GM18951 (cell line): ENCODE data around the gene OSCAR.
A peak's percentile ranks its signal among the peaks of the same experiment; 100 is the strongest.
"Not testable (repeated sequence)": the region's sequence is repeated elsewhere in the genome, so short reads cannot be mapped to it uniquely, and the experiment has no call there.

Source experiments
- POLR2A ChIP-seq: IDR thresholded peaks from 4 replicates; pipeline ENCODE4 v1.6.1; 2011; ENCODE audit warnings: mild to moderate bottlenecking; ENCODE audit not compliant: insufficient read length, insufficient read depth; ENCODE audit errors: extremely low read depth
- in situ Hi-C: fragments of 300-500 bp; cut with MboI; formaldehyde crosslinking; loops from one replicate; pipeline ENCODE4 v1.12.0; 2022; ENCODE audit warnings: low sequenced_read_pairs, mixed read lengths, inconsistent platforms; ENCODE audit not compliant: unreplicated experiment

OSCAR gene

DNA sequence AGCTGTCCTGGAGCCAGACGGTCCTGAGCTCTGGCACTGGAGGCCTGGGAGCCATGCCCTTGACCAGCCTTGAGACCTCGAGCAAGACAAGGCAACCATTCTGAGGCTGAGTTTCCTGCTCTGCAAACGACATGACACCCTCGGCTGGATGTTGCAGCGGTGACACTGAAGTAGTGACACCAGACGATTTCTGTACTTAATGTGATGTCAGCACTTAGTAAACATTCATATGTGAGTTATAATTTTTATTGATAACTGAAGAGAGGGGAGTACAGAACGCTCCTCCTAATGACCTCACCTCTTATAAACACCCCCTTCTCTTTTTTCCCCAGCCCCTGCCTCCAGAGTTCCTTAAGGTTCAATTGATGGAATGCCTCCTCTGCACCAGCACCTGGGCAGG is 7.9 kb upstream of the OSCAR start:
- in situ Hi-C loops, result no loop called here
- no peak for TF ChIP-seq POLR2A

DNA sequence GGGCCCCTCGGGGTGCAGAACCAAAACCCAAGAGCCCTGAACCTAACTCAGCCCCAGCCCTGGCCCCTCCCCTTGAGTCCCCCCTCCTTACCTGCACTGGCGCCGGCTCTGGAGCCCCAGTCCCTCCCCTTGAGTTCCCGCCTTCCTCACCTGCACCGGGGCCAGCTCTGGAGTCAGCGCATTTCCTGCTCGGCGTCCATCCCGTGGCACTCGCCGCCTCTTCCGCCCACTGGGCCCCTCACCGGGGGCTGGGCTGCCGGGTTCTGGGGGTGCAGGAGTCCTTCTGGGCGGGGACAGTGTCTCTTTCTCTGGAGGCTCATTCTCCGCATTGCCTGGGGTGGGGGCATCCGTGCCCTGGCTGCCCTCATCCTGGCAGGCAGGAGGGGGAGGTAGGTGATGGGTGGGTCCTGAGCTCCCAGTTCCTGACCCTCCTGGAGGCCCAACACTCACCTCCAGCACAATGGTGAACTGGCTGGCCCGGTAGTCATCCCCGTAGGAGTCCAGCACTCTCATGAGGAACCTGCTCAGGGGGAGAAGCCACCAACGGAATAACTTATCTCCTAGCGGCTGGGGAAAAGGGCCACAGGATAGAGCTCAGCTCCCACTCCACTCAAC is 7.4 kb upstream of the OSCAR start:
- no peak for TF ChIP-seq POLR2A
- in situ Hi-C loops, result no loop called here

DNA sequence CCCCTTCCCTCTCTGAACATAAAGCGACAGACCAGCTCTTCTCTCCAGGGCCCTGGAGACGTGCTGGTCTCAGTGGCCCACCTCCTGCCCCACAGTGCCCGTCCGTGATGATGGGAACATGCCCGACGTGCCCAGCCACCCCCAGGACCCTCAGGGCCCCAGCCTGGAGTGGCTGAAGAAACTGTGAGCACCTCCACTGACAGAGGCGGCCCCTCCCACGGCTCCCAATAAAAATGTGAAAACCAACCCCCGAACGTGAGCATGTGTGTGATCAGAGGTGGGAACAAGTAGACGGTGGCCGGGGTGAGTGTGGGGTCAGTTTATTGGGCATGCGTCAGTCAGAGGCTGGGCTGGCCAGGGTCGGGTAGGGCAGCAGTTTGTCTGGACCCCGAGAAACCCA is 6.1 kb upstream of the OSCAR start:
- in situ Hi-C loops, result no loop called here
- TF ChIP-seq POLR2A, result no peak

DNA sequence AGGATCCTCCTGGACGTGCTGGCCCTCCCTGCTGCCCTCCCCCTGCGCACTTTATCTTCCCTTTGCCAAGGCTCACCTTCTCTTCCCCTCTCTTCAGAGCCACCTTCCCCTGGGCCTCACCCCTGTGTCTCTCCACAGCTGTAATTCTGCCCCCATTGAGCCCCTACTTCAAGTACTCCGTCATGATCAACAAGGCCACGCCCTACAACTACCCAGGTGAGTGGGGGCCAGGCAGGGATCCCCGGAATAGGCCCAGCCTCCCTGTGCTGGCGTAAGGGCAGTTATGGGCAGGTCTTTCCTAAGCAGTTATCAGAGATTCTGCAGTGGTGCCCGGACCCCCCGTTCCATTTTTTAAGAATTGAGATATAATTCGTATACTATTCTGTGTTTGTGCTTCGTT is 5.2 kb upstream of the OSCAR start:
- in situ Hi-C loops, result no loop called here
- TF ChIP-seq POLR2A, result no peak

DNA sequence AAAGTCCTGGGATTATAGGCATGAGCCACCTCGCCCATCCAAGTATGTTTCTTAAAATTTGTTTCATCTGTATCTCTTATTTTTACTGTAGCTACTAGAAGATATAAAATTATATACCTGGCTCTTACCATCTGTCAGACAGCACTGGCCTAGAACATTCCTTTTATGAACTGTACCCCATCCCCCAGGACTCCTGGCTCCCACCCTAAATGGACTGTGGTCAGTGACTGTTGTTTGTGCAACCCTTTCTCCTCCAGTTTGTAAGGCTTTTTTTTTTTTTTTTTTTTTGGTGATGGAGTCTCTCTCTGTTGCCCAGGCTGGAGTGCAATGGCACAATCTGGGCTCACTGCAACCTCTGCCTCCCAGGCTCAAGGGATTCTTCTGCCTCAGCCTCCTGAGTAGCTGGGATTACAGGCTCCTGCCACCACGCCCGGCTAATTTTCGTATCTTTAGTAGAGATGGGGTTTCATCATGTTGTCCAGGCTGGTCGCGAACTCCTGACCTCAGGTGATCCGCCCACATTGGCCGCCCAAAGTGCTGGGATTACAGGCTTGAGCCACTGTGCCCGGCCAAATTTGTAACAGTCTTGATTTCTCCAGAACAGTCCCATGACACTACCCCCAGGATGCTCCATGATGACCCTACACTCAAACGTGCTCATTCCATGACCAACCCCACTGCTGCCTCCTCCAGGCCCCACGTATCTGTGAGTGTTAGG is 4.6 kb upstream of the OSCAR start:
- in situ Hi-C loops, result no loop called here
- TF ChIP-seq POLR2A, result no peak

DNA sequence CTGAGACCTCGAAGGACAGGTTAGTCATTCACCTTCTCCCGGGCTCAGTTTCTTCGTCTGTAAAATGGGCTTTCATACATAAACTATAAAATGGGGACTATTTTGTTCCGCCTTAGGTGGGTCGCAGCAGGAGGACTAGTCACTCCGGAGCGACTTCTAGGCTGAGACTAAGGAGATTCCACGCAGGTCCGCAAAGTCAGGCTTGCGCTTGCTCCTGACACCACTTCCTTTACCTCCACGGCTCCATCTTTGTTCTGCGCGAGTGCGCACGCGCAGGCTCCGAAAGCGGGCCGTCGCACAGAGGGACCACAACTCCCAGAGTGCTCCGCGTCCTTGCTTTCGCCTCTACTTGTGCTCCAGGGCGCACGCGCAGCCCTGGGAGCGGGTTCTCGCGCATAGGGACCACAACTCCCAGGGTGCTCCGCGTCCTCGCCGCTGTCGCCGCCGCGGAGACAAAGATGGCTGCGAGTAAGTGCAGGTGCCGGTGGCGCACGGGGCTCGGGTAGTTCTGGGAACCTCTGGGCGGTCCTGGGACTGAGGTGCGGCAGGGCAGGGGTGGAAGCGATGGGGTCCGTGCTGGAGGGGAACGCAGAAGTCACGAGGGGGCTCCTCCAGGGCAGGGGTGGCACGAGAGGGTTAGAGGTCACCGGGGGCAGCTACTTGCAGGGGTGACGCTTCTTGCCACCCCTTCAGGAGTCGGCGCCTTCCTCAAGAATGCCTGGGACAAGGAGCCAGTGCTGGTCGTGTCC is 2.0 kb upstream of the OSCAR start, which contains the start of gene NDUFA3:
Gene NDUFA3, plus strand, starts transcription at position 435 of the 749 bp plus-strand sequence. Its CDS starts 24 bp downstream, at position 459.
- TF ChIP-seq POLR2A, result peak; percentile 91
- in situ Hi-C loops, result no loop called here

DNA sequence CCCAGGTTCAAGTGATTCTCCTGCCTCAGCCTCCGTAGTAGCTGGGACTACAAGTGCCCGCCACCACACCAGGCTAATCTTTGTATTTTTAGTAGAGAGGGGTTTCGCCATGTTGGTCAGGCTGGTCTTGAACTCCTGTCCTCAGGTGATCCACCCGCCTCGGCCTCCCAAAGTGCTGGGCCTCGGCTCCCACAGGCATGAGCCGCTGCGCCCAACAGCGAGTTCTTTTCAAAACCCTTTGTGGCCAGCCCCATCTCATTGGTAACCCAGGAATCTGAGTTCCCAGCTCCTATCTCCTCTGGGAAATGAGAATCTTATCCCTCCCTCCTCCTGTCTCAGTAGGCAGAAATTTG is 724 bp downstream of the OSCAR start:
- in situ Hi-C loops, result not testable (repeated sequence)

DNA sequence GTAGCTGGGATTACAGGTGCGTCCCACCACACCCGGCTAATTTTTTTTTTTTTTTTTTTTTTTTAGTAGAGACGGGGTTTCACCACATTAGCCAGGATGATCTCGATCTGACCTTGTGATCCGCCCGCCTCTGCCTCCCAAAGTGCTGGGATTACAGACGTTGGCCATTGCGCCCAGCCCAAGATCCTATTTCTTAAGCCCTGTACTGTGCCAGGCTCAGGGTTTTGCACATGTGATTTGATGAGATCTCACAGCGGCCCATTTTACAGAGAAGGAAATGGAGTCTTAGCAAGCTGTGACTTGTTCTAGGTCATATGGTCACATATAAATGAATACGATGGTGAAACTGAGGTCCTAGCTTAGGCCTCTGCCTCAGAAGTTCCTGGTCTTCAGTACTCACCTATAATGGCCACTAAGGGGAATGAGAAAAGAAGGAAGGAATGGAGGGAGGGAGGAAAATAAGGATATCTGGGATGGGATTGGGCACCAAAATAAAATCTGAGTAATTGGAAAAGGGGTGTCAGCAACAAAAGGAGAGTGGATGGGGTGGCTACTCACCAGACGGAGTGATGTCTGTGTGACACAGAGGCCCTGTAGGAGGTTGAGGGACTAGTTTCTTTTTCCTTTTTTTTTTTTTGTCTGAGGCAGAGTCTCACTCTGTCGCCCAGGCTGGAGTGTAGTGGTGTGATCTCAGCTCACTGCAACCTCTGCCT is 1.3 kb downstream of the OSCAR start:
- TF ChIP-seq POLR2A, result no peak
- in situ Hi-C loops, result no loop called here

DNA sequence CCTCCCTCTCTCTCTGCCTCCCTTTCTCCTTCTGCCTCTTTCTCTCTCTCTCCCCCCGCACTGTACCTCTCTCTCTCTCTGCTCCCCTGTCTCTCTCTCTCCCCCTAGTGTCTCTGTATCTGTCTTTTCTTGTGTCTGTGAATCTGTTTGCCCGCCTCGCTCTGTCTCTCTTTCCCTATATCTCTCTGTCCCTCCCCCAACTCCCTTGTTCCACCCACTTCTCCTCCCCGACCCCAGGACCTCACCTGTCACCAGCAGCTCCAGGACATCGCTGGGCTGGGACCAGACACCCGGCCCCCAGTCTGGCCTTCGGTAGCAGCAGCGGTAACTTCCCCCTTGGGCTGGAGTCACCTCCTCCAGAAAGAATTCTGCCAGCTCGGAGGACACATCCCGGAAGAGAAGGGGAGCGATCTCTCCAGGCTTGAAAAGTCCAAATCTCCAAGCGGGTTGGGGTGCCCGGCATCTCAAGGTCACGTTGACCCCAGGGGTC is 3.9 kb downstream of the OSCAR start:
- in situ Hi-C loops, result no loop called here
- TF ChIP-seq POLR2A, result no peak

DNA sequence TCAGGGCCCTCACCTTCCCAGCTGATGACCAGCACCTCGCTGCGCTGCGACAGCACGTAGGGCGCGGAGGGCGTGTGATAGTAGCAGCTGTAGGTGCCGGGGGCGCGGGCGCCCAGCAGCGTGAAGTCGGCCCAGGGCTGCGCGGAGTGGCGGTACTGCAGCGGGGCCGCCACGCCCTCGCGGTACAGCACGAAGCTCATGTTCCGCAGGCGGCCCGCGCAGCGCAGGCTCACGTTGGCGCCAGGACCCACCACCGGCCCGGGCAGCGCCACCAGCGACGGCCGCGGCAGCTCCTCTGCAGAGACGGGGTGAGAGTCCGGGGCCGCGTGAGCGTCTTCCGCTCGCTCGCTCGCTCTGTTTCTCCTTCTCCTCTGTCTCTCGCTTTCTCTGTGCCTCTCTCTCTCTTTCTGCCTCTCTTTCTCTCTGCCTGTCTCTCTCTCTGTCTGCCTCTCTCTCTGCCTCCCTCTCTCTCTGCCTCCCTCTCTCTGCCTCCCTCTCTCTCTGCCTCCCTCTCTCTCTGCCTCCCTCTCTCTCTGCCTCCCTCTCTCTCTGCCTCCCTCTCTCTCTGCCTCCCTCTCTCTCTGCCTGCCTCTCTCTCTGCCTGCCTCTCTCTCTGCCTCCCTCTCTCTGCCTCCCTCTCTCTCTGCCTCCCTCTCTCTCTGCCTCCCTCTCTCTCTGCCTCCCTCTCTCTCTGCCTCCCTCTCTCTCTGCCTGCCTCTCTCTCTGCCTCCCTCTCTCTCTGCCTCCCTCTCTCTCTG is 4.6 kb downstream of the OSCAR start:
- in situ Hi-C loops, result not testable (repeated sequence)

DNA sequence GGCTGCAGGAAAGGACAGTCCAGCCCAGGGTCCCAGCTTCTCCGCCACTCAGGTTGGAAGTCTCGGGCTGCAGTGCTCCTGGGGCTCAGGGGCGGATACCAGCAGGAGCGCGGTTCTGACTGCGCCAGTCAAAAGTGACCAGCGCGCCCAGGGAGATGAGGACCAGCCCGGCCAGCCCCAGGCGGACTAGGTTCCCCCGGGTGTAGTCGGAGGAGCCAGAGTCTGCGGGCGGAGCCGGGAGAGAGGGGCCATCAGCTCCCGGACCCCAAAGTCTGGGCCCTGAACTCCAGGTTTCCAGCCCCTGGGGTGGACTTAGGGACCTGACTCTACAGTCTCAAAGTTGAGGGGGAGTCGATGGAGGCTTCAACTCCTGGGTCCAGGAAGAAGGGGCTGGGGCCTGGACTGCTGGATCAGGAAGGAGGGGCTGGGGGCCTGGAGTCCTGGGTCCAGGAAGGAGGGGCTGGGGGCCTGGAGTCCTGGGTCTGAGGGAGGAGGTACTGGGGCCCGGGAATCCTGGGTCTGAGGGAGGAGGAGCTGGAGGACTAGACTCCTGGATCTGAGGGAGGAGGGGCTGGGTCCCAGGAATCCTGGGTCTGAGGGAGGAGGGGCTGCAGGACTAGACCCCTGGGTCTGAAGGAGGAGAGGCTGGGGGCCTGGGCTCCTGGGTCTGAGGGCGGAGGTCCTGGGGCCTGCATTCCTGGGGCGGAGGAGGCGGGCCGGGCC is 5.3 kb downstream of the OSCAR start:
- in situ Hi-C loops, result no loop called here
- no peak for TF ChIP-seq POLR2A

DNA sequence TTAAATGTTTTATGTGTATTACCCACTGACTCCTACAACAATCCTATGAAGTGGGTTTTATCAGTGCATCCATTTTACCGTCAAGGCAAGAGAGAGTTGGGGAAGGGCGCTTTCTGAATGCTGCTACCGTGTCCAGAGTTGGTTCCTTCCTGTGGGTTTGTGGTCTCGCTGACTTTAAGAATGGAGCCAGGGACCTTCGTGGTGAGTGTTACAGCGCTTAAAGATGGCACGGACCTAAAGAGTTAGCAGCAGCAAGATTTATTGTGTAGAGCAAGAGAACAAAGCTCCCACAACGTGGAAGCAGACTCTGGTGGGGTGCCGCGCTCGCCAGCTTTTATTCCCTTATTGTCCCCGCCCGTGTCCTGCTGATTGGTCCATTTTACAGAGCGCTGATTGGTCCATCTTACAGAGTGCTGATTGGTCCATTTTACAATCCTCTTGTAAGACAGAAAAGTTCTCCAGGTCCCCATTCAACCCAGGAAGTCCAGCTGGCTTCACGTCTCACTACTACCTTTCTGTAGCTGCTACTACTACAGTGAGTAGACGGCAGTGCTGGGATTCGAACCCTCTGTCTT is 6.1 kb downstream of the OSCAR start:
- in situ Hi-C loops, result no loop called here
- TF ChIP-seq POLR2A, result no peak
